Progenitor cell of endocrine pancreas (in vitro differentiated cells): Measurements from ENCODE around the gene RANGRF. TPM values are rescaled to one million over a fixed set of nuclear protein-coding genes. Genes with fewer than 3 reads are reported as not detected.

Source experiments
- DNase-seq: peaks from one replicate; pipeline ENCODE4 v3.0.0; 2021; ENCODE audit warnings: low spot score; ENCODE audit not compliant: unreplicated experiment
- H3K27ac Mint-ChIP-seq: 2 replicates; pipeline ENCODE4 v1.8.0; 2021; ENCODE audit warnings: mild to moderate bottlenecking, moderate library complexity, mixed read lengths
- H3K27me3 Mint-ChIP-seq: 2 replicates; pipeline ENCODE4 v1.8.0; 2021; ENCODE audit warnings: mixed read lengths
- H3K36me3 Mint-ChIP-seq: 2 replicates; pipeline ENCODE4 v1.8.0; 2022; ENCODE audit warnings: mixed read lengths; ENCODE audit not compliant: insufficient read depth
- H3K4me1 Mint-ChIP-seq: 2 replicates; pipeline ENCODE4 v1.8.0; 2021; ENCODE audit warnings: low read depth, mixed read lengths
- H3K4me3 Mint-ChIP-seq: 2 replicates; pipeline ENCODE4 v1.8.0; 2021; ENCODE audit warnings: low read depth, mild to moderate bottlenecking, moderate library complexity, mixed read lengths
- H3K9me3 Mint-ChIP-seq: 2 replicates; pipeline ENCODE4 v1.8.0; 2021; ENCODE audit warnings: low read depth, mixed read lengths
- total RNA-seq: library from RNA; stranded (reverse); gene quantifications from 2 replicates; pipeline ENCODE4 v1.2.1, GENCODE V29; 2021
- TF ChIP-seq, protein P1 (sequence below): fragments of 200-600 bp; sonication (generic); IDR thresholded peaks from one replicate; pipeline ENCODE4 v1.5.0; 2021; ENCODE audit warnings: antibody characterized with exemption, mild to moderate bottlenecking; ENCODE audit not compliant: unreplicated experiment

Gene RANGRF
- total RNA-seq, 1 donor from 2014 or later: 31.2 TPM

DNA sequence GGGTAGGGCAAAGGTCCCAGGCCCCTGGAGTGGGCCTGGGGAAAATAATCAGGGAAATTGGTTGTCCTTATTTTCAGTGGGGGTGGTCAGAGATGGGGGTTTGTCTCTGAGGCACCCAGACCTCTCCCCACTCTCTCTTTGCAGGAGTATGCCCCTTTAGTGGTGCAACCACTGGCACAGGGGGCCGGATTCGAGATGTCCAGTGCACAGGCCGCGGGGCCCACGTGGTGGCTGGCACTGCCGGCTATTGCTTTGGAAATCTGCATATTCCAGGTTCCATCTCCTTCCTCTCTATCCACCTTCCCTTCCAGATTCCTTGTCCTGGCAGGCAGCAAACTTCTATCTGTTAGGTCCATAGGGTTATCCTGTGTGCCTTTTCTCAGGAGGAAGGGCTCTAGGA, 31.8 kb upstream of the RANGRF start:
- no peak overlapping the region for H3K27ac Mint-ChIP-seq
- H3K4me3 Mint-ChIP-seq: no peak overlapping the region
- DNase-seq: no peak
- H3K36me3 Mint-ChIP-seq: peaks cover 18% of the 10 kb centered on the region
- H3K4me1 Mint-ChIP-seq: no peaks in the 10 kb centered on the region
- no peaks in the 10 kb centered on the region for H3K27me3 Mint-ChIP-seq
- no peaks in the 10 kb centered on the region for H3K9me3 Mint-ChIP-seq
- TF ChIP-seq, protein P1, sequence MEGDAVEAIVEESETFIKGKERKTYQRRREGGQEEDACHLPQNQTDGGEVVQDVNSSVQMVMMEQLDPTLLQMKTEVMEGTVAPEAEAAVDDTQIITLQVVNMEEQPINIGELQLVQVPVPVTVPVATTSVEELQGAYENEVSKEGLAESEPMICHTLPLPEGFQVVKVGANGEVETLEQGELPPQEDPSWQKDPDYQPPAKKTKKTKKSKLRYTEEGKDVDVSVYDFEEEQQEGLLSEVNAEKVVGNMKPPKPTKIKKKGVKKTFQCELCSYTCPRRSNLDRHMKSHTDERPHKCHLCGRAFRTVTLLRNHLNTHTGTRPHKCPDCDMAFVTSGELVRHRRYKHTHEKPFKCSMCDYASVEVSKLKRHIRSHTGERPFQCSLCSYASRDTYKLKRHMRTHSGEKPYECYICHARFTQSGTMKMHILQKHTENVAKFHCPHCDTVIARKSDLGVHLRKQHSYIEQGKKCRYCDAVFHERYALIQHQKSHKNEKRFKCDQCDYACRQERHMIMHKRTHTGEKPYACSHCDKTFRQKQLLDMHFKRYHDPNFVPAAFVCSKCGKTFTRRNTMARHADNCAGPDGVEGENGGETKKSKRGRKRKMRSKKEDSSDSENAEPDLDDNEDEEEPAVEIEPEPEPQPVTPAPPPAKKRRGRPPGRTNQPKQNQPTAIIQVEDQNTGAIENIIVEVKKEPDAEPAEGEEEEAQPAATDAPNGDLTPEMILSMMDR: no peak

DNA sequence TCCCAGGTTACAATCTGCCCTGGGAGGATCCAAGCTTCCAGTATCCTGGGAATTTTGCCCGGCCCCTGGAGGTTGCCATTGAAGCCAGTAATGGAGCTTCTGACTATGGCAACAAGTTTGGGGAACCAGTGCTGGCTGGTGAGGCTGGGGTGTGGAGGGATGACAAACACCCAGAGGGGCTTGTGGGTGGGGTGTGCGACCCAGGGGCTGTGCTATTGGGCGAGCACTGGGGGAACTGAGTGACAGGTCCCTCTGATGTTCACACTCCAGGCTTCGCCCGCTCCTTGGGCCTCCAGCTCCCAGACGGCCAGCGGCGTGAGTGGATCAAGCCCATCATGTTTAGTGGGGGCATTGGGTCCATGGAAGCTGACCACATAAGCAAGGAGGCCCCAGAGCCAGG, 30.7 kb upstream of the RANGRF start:
- no peak overlapping the region for H3K27ac Mint-ChIP-seq
- no peaks in the 10 kb centered on the region for H3K4me1 Mint-ChIP-seq
- H3K27me3 Mint-ChIP-seq: no peaks in the 10 kb centered on the region
- DNase-seq: no peak
- H3K9me3 Mint-ChIP-seq: no peaks in the 10 kb centered on the region
- TF ChIP-seq, protein P1: no peak
- no peak overlapping the region for H3K4me3 Mint-ChIP-seq
- H3K36me3 Mint-ChIP-seq: peaks cover 22% of the 10 kb centered on the region

DNA sequence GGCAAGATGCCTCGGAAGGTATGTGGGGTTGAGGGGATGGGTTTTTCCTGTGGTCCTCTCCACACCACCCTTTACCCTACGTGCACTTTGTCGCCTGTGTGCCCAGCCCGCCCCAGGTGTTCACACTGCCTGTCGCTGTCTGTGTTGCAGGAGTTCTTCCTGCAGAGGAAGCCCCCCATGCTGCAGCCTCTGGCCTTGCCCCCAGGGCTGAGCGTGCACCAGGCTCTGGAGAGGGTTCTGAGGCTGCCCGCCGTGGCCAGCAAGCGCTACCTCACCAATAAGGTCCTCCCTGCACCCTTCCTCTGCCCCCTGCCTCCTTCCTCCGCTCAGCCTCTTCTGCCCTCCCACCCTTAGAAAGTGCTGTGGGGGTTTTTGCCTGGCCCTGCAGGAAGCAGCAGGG, 24.1 kb upstream of the RANGRF start:
- DNase-seq: no peak
- no peaks in the 10 kb centered on the region for H3K9me3 Mint-ChIP-seq
- H3K36me3 Mint-ChIP-seq: peaks cover 25% of the 10 kb centered on the region
- no peak overlapping the region for H3K27ac Mint-ChIP-seq
- H3K4me3 Mint-ChIP-seq: no peak overlapping the region
- H3K4me1 Mint-ChIP-seq: no peaks in the 10 kb centered on the region
- H3K27me3 Mint-ChIP-seq: no peaks in the 10 kb centered on the region
- TF ChIP-seq, protein P1: no peak

DNA sequence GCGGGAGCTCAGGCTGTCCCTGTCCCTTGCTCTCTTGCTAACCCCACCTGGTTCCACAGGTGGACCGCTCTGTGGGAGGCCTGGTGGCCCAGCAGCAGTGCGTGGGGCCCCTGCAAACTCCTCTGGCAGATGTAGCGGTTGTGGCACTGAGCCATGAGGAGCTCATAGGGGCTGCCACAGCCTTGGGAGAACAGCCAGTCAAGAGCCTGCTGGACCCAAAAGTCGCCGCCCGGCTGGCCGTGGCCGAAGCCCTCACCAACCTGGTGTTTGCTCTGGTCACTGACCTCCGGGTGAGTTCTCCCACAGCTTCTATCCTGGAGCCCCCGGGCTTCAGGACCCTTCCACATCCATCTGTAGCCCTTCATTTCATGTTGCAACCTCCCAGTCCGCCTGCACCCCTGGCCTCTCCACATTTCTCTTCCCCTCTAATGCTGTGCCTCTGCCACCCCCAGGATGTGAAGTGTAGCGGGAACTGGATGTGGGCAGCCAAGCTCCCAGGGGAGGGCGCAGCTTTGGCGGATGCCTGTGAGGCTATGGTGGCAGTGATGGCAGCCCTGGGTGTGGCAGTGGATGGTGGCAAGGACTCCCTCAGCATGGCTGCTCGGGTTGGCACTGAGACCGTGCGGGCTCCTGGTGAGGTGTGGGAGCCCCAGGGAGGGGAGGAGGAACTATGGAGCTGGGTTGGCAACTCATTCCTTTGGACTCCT, 23.5 kb upstream of the RANGRF start:
- no peaks in the 10 kb centered on the region for H3K9me3 Mint-ChIP-seq

DNA sequence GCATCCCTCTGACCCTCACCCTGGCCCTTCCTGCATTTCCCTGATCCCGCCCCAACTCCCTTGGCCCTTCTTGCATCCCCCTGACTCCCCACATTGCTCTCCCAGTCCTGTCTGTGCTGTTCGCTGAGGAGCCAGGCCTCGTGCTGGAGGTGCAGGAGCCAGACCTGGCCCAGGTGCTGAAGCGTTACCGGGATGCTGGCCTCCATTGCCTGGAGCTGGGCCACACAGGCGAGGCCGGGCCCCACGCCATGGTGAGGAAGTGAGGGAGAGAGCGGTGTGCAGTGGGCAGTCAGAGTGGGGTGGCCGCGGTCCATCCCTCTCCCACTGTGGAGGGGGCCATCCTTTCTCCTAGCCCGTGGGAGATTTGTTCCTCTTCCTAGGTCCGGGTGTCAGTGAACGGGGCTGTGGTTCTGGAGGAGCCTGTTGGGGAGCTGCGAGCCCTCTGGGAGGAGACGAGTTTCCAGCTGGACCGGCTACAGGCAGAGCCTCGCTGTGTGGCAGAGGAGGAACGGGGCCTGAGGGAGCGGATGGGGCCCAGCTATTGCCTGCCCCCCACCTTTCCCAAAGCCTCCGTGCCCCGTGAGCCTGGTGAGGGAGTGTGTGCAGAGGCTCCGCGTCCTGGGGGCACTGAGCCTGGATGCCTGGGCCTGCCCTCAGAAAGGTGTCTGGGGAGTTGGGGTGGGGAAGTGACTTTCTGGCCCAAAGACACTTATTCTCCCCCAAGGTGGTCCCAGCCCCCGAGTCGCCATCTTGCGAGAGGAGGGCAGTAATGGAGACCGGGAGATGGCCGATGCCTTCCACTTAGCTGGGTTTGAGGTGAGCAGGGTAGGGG, 21.6 kb upstream of the RANGRF start:
- no peak for DNase-seq
- no peaks in the 10 kb centered on the region for H3K4me1 Mint-ChIP-seq
- H3K27me3 Mint-ChIP-seq: no peaks in the 10 kb centered on the region
- H3K4me3 Mint-ChIP-seq: no peak overlapping the region
- H3K27ac Mint-ChIP-seq: no peak overlapping the region
- peaks cover 15% of the 10 kb centered on the region for H3K36me3 Mint-ChIP-seq
- H3K9me3 Mint-ChIP-seq: no peaks in the 10 kb centered on the region
- TF ChIP-seq, protein P1: no peak

More for the DNA sequence above, 23.5 kb upstream of the RANGRF start:
- no peak overlapping the region for H3K27ac Mint-ChIP-seq
- no peak overlapping the region for H3K4me3 Mint-ChIP-seq
- H3K27me3 Mint-ChIP-seq: no peaks in the 10 kb centered on the region
- no peaks in the 10 kb centered on the region for H3K4me1 Mint-ChIP-seq
- no peak for DNase-seq
- H3K36me3 Mint-ChIP-seq: peaks cover 25% of the 10 kb centered on the region
- TF ChIP-seq, protein P1: no peak
